Activated CD4-positive, alpha-beta T cell treated with anti-CD3 and anti-CD28 coated beads, Interleukin-2, Interleukin-4, amounts not matched to agents 100 ng/mL and 50 ng/mL, durations not matched to agents 16 hours and 8 hours (primary cell): ENCODE data around the gene SLC22A3.
"Not testable (repeated sequence)": the region's sequence is repeated elsewhere in the genome, so short reads cannot be mapped to it uniquely, and the experiment has no call there.

Experiments
- DNase-seq: peaks from one replicate; pipeline ENCODE4 v3.0.0-alpha.2; 2020; ENCODE audit warnings: low spot score

The SLC22A3 gene

GRCh38 chr6:160374836-160375560 is 26.8 kb downstream of the SLC22A3 start:
- no peak for DNase-seq

GRCh38 chr6:160375561-160375949 is 27.4 kb downstream of the SLC22A3 start:
- DNase-seq, result no peak

- DNase-seq, result no peak
Measured at GRCh38 chr6:160376445-160376844, 28.3 kb downstream of the SLC22A3 start.

GRCh38 chr6:160378218-160378617 is 30.0 kb downstream of the SLC22A3 start:
- DNase-seq, result no peak

GRCh38 chr6:160378882-160379281 is 30.7 kb downstream of the SLC22A3 start:
- no peak for DNase-seq

GRCh38 chr6:160379466-160379865 is 31.3 kb downstream of the SLC22A3 start:
- DNase-seq, result no peak

GRCh38 chr6:160382946-160383345 is 34.8 kb downstream of the SLC22A3 start:
- DNase-seq, result no peak

- DNase-seq, result no peak
Measured at GRCh38 chr6:160386869-160387530, 38.8 kb downstream of the SLC22A3 start.

GRCh38 chr6:160387916-160388643 is 39.9 kb downstream of the SLC22A3 start:
- DNase-seq, result no peak

- no peak for DNase-seq
Measured at GRCh38 chr6:160388922-160389321, 40.7 kb downstream of the SLC22A3 start.

GRCh38 chr6:160391419-160392116 is 43.4 kb downstream of the SLC22A3 start:
- no peak for DNase-seq

- DNase-seq, result not testable (repeated sequence)
Measured at GRCh38 chr6:160393442-160393841, 45.3 kb downstream of the SLC22A3 start.

GRCh38 chr6:160393891-160394653 is 45.9 kb downstream of the SLC22A3 start:
- DNase-seq, result no peak

- DNase-seq, result no peak
Measured at GRCh38 chr6:160394654-160395035, 46.5 kb downstream of the SLC22A3 start.

- DNase-seq, result no peak
Measured at GRCh38 chr6:160395187-160395586, 47.0 kb downstream of the SLC22A3 start.

GRCh38 chr6:160396292-160396691 is 48.1 kb downstream of the SLC22A3 start:
- no peak for DNase-seq

GRCh38 chr6:160398674-160399271 is 50.6 kb downstream of the SLC22A3 start:
- DNase-seq, result peak; percentile 14

GRCh38 chr6:160400446-160400845 is 52.3 kb downstream of the SLC22A3 start:
- no peak for DNase-seq

- no peak for DNase-seq
Measured at GRCh38 chr6:160408528-160408927, 60.4 kb downstream of the SLC22A3 start.

- DNase-seq, result no peak
Measured at GRCh38 chr6:160412993-160413392, 64.8 kb downstream of the SLC22A3 start.

GRCh38 chr6:160417146-160417545 is 69.0 kb downstream of the SLC22A3 start:
- DNase-seq, result no peak
